Ascending aorta (tissue), 2 donors: Measurements from ENCODE around the gene YTHDC2. TPM values are rescaled to one million over a fixed set of nuclear protein-coding genes. Genes with fewer than 3 reads are reported as not detected.

Source experiments
- DNase-seq, 2 donors: peaks; one replicate each; pipeline ENCODE4 v3.0.0-alpha.2; 2019; ENCODE audit warnings: low spot score in 2 of 2
- H3K27ac ChIP-seq, 2 donors: fragments of 200-600 bp; sonication (generic); one replicate each; pipeline ENCODE4 v1.5.1; 2016 to 2017; ENCODE audit warnings: mild to moderate bottlenecking in 1 of 2
- H3K27me3 ChIP-seq: fragments of 200-600 bp; sonication (generic); one replicate; pipeline ENCODE4 v1.5.1; 2017
- H3K36me3 ChIP-seq, 2 donors: fragments of 200-600 bp; sonication (generic); one replicate each; pipeline ENCODE4 v1.5.1; 2016
- H3K4me1 ChIP-seq, 2 donors: fragments of 200-600 bp; sonication (generic); one replicate each; pipeline ENCODE4 v1.5.1; 2016 to 2017; ENCODE audit warnings: mild to moderate bottlenecking in 1 of 2
- H3K4me3 ChIP-seq, 2 donors: fragments of 200-600 bp; sonication (generic); one replicate each; pipeline ENCODE4 v1.5.1; 2016 to 2017; ENCODE audit warnings: mild to moderate bottlenecking in 1 of 2
- H3K9me3 ChIP-seq, 2 donors: fragments of 200-600 bp; sonication (generic); one replicate each; pipeline ENCODE4 v1.5.1; 2016
- intact Hi-C: fragments of 100-400 bp; cut with DNase I; formaldehyde crosslinking; loops from one replicate; pipeline ENCODE4 v1.15.1; 2023
- total RNA-seq: library from RNA; depleted of rRNA; stranded (reverse); fragments of >200 nt; gene quantifications from one replicate; pipeline ENCODE4 v1.1.0, GENCODE V29; 2016
- TF ChIP-seq, protein P1 (sequence below), 3 experiments: fragments of 200-600 bp in 2 of 3; fragments of 450-650 bp in 1 of 3; sonication (generic) in 2 of 3; IDR thresholded peaks; one replicate each; pipeline ENCODE4 v1.5.1; 2016 to 2019; ENCODE audit warnings: antibody characterized with exemption in 3 of 3, mild to moderate bottlenecking in 1 of 3, moderate library complexity in 1 of 3

YTHDC2 gene
- total RNA-seq: 8.3 TPM

GRCh38 chr5:113513384-113514288, at the start of gene YTHDC2:
TSS of gene YTHDC2 (plus strand) at chr5:113513694. CDS start at chr5:113513896, 202 bp downstream.
- Histone ChIP-seq H3K27ac (peak within 1 kb of the TSS; percentile 97 to 98), H3K27me3 (no peaks in the 10 kb centered on the region), H3K4me3 (peak within 1 kb of the TSS; percentile 78), H3K4me1 (peaks cover 0 to 5% of the 10 kb centered on the region in 2 donors), H3K9me3 (no peaks in the 10 kb centered on the region), H3K36me3 (peaks cover 0 to 10% of the 10 kb centered on the region in 2 donors)
- peak; percentile 49 to 94 for DNase-seq
- intact Hi-C loops: loop anchor here (1.0 to 10.0 kb wide), 4 partner anchors 25 to 1351 kb away; partner anchors contain the start of gene MCC
- TF ChIP-seq, protein P1, sequence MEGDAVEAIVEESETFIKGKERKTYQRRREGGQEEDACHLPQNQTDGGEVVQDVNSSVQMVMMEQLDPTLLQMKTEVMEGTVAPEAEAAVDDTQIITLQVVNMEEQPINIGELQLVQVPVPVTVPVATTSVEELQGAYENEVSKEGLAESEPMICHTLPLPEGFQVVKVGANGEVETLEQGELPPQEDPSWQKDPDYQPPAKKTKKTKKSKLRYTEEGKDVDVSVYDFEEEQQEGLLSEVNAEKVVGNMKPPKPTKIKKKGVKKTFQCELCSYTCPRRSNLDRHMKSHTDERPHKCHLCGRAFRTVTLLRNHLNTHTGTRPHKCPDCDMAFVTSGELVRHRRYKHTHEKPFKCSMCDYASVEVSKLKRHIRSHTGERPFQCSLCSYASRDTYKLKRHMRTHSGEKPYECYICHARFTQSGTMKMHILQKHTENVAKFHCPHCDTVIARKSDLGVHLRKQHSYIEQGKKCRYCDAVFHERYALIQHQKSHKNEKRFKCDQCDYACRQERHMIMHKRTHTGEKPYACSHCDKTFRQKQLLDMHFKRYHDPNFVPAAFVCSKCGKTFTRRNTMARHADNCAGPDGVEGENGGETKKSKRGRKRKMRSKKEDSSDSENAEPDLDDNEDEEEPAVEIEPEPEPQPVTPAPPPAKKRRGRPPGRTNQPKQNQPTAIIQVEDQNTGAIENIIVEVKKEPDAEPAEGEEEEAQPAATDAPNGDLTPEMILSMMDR (IDR thresholded peaks at IDR 0.05): peak in 1 of 3 experiments; percentile 6

DNA sequence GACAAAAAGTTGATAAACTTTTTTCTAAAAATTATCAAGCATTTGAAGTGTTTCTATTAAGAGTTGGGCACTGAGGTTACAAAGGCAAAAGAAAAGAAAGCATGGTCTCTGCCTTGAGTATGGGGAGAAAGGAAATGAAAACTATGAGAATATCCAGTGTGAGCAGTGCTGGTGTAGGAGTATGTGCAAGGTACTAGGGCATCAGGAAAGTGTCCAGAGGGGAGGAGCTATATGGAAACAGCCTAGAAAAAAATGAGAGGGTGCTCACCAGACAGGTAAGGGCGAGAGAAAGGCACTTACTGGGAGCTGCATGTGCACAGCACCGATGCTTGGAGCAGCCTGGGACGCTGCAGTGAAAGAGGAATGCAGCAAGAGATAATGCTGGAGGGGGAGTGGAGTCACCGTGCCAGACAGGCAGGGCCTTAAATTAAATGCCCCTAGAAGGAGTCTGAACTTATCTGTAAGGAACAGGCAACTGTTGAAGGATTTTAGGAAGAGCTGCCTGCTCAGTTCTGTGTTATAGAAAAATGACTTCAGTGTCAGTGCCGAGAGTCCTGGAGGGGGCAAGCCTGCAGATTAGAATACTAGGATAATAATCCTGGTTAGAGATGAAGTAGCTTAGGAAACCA, 39.3 kb upstream of the YTHDC2 start:
- no peak overlapping the region for H3K4me3 ChIP-seq
- H3K36me3 ChIP-seq: no peaks in the 10 kb centered on the region
- no peaks in the 10 kb centered on the region for H3K4me1 ChIP-seq
- intact Hi-C loops: no loop called here
- TF ChIP-seq, protein P1 (IDR thresholded peaks at IDR 0.05): no peak
- DNase-seq: no peak
- no peaks in the 10 kb centered on the region for H3K27me3 ChIP-seq
- H3K9me3 ChIP-seq: no peaks in the 10 kb centered on the region
- no peak overlapping the region for H3K27ac ChIP-seq

- Histone ChIP-seq H3K9me3 (no peaks in the 10 kb centered on the region), H3K27ac (no peak overlapping the region), H3K36me3 (no peaks in the 10 kb centered on the region), H3K27me3 (no peaks in the 10 kb centered on the region), H3K4me1 (no peaks in the 10 kb centered on the region), H3K4me3 (no peak overlapping the region)
- TF ChIP-seq, protein P1 (IDR thresholded peaks at IDR 0.05): no peak
- intact Hi-C loops: no loop called here
- DNase-seq: no peak
Observed at GRCh38 chr5:113478691-113479090, 34.8 kb upstream of the YTHDC2 start.

GRCh38 chr5:113480243-113480642, 33.3 kb upstream of the YTHDC2 start:
- no peaks in the 10 kb centered on the region for H3K9me3 ChIP-seq
- TF ChIP-seq, protein P1 (IDR thresholded peaks at IDR 0.05): no peak
- H3K4me3 ChIP-seq: no peak overlapping the region
- no peak for DNase-seq
- no peaks in the 10 kb centered on the region for H3K36me3 ChIP-seq
- intact Hi-C loops: loop anchor here (10.0 kb wide), 1 partner anchor 185 kb away; no protein-coding TSS in a partner anchor
- H3K27me3 ChIP-seq: no peaks in the 10 kb centered on the region
- H3K27ac ChIP-seq: no peak overlapping the region
- H3K4me1 ChIP-seq: no peaks in the 10 kb centered on the region

DNA sequence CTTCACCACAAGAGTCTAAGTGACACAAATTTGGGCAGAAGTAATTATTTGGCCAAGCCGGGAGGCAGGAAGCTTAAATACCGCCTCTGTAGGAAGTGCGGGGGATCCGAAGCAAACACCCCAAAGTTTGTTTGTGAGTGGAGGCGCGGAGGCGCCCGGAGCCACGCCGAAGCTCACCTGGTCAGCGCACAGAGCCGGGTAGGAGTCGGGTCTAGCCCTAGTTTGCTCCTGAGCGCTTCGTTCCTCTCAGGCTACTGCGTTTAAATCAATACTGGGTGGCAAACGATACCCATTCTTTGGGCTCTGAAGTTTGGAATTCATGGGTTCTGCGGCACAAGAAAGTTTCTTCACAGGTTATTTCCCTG, 26.1 kb upstream of the YTHDC2 start:
- no peak for DNase-seq
- no peak overlapping the region for H3K27ac ChIP-seq
- intact Hi-C loops: loop anchor here (10.0 kb wide), 1 partner anchor 193 kb away; no protein-coding TSS in a partner anchor
- no peaks in the 10 kb centered on the region for H3K36me3 ChIP-seq
- H3K4me1 ChIP-seq: peaks cover 3 to 8% of the 10 kb centered on the region in 2 donors
- peak overlapping the region; percentile 55 to 69 for H3K4me3 ChIP-seq
- no peaks in the 10 kb centered on the region for H3K9me3 ChIP-seq
- no peaks in the 10 kb centered on the region for H3K27me3 ChIP-seq
- TF ChIP-seq, protein P1 (IDR thresholded peaks at IDR 0.05): no peak
